Chondrocyte (in vitro differentiated cells): ENCODE measurements around the gene PAFAH1B1. TPM values are rescaled to one million over a fixed set of nuclear protein-coding genes. Genes with fewer than 3 reads are reported as not detected.
A peak's percentile ranks its signal among the peaks of the same experiment; 100 is the strongest.

ENCODE experiments used
- DNase-seq: peaks from one replicate; pipeline ENCODE4 v3.0.0; 2021; ENCODE audit warnings: mixed read lengths, low spot score
- H3K27ac Mint-ChIP-seq: one replicate; pipeline ENCODE4 v1.8.0; 2021; ENCODE audit warnings: mild to moderate bottlenecking, moderate library complexity, mixed read lengths; ENCODE audit not compliant: unreplicated experiment
- H3K27me3 Mint-ChIP-seq: 2 replicates; pipeline ENCODE4 v1.8.0; 2021; ENCODE audit warnings: low read depth, mixed read lengths
- H3K36me3 Mint-ChIP-seq: 2 replicates; pipeline ENCODE4 v1.8.0; 2021; ENCODE audit warnings: low read depth, mixed read lengths
- H3K4me1 Mint-ChIP-seq: 2 replicates; pipeline ENCODE4 v1.8.0; 2021; ENCODE audit warnings: low read depth, mild to moderate bottlenecking, mixed read lengths
- H3K4me3 Mint-ChIP-seq: one replicate; pipeline ENCODE4 v1.8.0; 2021; ENCODE audit warnings: mild to moderate bottlenecking, moderate library complexity, mixed read lengths; ENCODE audit not compliant: unreplicated experiment
- H3K9me3 Mint-ChIP-seq: 2 replicates; pipeline ENCODE4 v1.8.0; 2021; ENCODE audit warnings: low read depth, mixed read lengths
- CTCF ChIP-seq: fragments of 200-600 bp; sonication (generic); IDR thresholded peaks from 2 replicates; pipeline ENCODE4 v1.5.0; 2021; ENCODE audit warnings: antibody characterized with exemption, mild to moderate bottlenecking, moderate library complexity
- total RNA-seq: library from RNA; stranded (reverse); gene quantifications from 3 replicates; pipeline ENCODE4 v1.2.1, GENCODE V29; 2021

PAFAH1B1 gene
- total RNA-seq, 1 donor from 2014 or later, result 151 TPM

GRCh38 chr17:2719861-2720260 is 126.4 kb downstream of the PAFAH1B1 start:
- Mint-ChIP-seq H3K4me1 (no peaks in the 10 kb centered on the region), H3K4me3 (no peak overlapping the region), H3K9me3 (no peaks in the 10 kb centered on the region), H3K36me3 (no peaks in the 10 kb centered on the region), H3K27ac (no peak overlapping the region), H3K27me3 (peaks cover 3% of the 10 kb centered on the region)
- no peak for DNase-seq
- TF ChIP-seq CTCF, result no peak

- H3K9me3 Mint-ChIP-seq, result no peaks in the 10 kb centered on the region
- peaks cover 8% of the 10 kb centered on the region for H3K27me3 Mint-ChIP-seq
- H3K4me1 Mint-ChIP-seq, result peaks cover 3% of the 10 kb centered on the region
- H3K4me3 Mint-ChIP-seq, result no peak overlapping the region
- no peak for TF ChIP-seq CTCF
- H3K36me3 Mint-ChIP-seq, result no peaks in the 10 kb centered on the region
- no peak overlapping the region for H3K27ac Mint-ChIP-seq
- no peak for DNase-seq
These were observed 128.1 kb downstream of the PAFAH1B1 start for GRCh38 chr17:2721603-2722002.

DNA sequence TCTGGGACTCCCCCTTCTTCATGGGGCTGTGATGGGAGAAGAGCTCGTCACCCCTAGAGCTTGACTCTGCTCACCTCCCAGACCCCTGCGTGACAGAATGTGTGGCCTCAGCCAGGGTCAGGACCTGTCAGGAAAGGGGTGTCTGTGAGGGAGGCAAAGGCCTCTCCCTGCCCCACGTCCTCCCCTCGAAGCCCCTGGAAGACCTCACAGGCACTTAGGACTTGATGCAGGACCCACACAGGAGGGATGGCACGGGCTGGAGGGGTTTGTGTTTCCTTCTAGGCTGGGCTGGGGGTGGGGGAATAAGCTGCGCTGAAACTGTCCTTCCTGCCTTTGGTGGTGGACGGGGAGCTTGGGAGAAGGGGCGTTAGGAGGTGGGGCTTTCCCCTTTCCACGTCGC is 129.2 kb downstream of the PAFAH1B1 start:
- H3K4me1 Mint-ChIP-seq, result peaks cover 3% of the 10 kb centered on the region
- H3K4me3 Mint-ChIP-seq, result no peak overlapping the region
- H3K27ac Mint-ChIP-seq, result no peak overlapping the region
- no peak for DNase-seq
- H3K27me3 Mint-ChIP-seq, result peaks cover 14% of the 10 kb centered on the region
- H3K9me3 Mint-ChIP-seq, result no peaks in the 10 kb centered on the region
- H3K36me3 Mint-ChIP-seq, result no peaks in the 10 kb centered on the region
- no peak for TF ChIP-seq CTCF

DNA sequence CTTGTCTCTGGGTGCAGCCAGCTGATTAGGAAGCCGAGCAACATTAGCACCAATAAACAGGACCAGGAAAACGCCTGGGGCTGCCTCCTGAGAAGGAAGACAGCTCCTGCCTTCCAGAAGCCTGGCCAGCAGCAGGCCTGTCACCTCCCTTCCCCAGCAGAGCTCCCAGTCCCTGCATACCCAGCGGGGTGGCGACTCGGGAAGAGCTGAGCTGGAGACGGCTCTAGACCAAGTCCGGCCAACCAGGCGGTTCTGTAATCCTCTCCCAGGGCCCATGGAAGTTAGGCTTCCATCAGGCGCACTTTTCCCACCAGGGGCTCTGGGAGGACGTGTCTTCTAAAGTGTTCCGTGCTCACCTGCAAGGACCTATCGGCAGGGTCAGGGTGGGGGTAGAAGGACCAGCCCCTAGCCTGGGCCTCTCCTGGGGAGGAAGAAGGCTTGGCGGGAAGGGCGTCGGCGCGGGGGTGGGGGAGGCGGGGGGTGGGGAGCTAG is 130.1 kb downstream of the PAFAH1B1 start:
- peaks cover 3% of the 10 kb centered on the region for H3K4me1 Mint-ChIP-seq
- no peak overlapping the region for H3K27ac Mint-ChIP-seq
- H3K27me3 Mint-ChIP-seq, result peaks cover 14% of the 10 kb centered on the region
- no peaks in the 10 kb centered on the region for H3K36me3 Mint-ChIP-seq
- no peak for DNase-seq
- no peaks in the 10 kb centered on the region for H3K9me3 Mint-ChIP-seq
- peak overlapping the region; percentile 40 for H3K4me3 Mint-ChIP-seq
- no peak for TF ChIP-seq CTCF

- Mint-ChIP-seq H3K27me3 (peaks cover 14% of the 10 kb centered on the region), H3K36me3 (no peaks in the 10 kb centered on the region), H3K4me1 (peaks cover 3% of the 10 kb centered on the region), H3K9me3 (no peaks in the 10 kb centered on the region), H3K4me3 (peak overlapping the region; percentile 45), H3K27ac (no peak overlapping the region)
- DNase-seq, result no peak
- no peak for TF ChIP-seq CTCF
These were observed 130.7 kb downstream of the PAFAH1B1 start for GRCh38 chr17:2723997-2724783.
